ENCODE results near the gene KIF1A.

KIF1A gene

GRCh38 chr2:240819126-240819857, 727 bp downstream of the KIF1A start:
- DNase-seq (ENCODE audit: low spot score) = no peak

- no peak for DNase-seq (ENCODE audit: low spot score)
Observed at GRCh38 chr2:240818293-240819125, 1.5 kb downstream of the KIF1A start.

GRCh38 chr2:240817496-240818292, 2.3 kb downstream of the KIF1A start:
- DNase-seq (ENCODE audit: low spot score) = no peak

GRCh38 chr2:240816584-240817495, 3.2 kb downstream of the KIF1A start:
- no peak for DNase-seq (ENCODE audit: low spot score)

GRCh38 chr2:240815761-240816583, 4.0 kb downstream of the KIF1A start:
- no peak for DNase-seq (ENCODE audit: low spot score)

- no peak for DNase-seq (ENCODE audit: low spot score)
Observed at GRCh38 chr2:240814946-240815760, 4.9 kb downstream of the KIF1A start.

GRCh38 chr2:240814280-240814679, 5.7 kb downstream of the KIF1A start:
- DNase-seq (ENCODE audit: low spot score) = no peak

- no peak for DNase-seq (ENCODE audit: low spot score)
Observed at GRCh38 chr2:240813231-240813921, 6.6 kb downstream of the KIF1A start.

GRCh38 chr2:240812721-240813120, 7.3 kb downstream of the KIF1A start:
- DNase-seq (ENCODE audit: low spot score) = no peak

- no peak for DNase-seq (ENCODE audit: low spot score)
Observed at GRCh38 chr2:240812301-240812680, 7.7 kb downstream of the KIF1A start.

- DNase-seq (ENCODE audit: low spot score) = no peak
Observed at GRCh38 chr2:240811346-240812300, 8.4 kb downstream of the KIF1A start.

GRCh38 chr2:240810621-240811020, 9.4 kb downstream of the KIF1A start:
- no peak for DNase-seq (ENCODE audit: low spot score)

- DNase-seq (ENCODE audit: low spot score) = no peak
Observed at GRCh38 chr2:240810199-240810598, 9.8 kb downstream of the KIF1A start.

- no peak for DNase-seq (ENCODE audit: low spot score)
Observed at GRCh38 chr2:240809276-240809675, 10.7 kb downstream of the KIF1A start.

- DNase-seq (ENCODE audit: low spot score) = no peak
Observed at GRCh38 chr2:240806459-240806858, 13.6 kb downstream of the KIF1A start.

GRCh38 chr2:240806006-240806405, 14.0 kb downstream of the KIF1A start:
- DNase-seq (ENCODE audit: low spot score) = no peak

- DNase-seq (ENCODE audit: low spot score) = no peak
Observed at GRCh38 chr2:240803191-240803590, 16.8 kb downstream of the KIF1A start.

Data from HuH-7.5 (cell line).